DOHH2 (cell line): ENCODE data around the gene TBC1D2.

ENCODE experiments used
- H3F3A ChIP-seq: fragments of 200-600 bp; sonication (generic), shearing (Covaris generic); 2 replicates; pipeline ENCODE4 v1.6.0; 2016; ENCODE audit warnings: antibody characterized with exemption, mild to moderate bottlenecking; ENCODE audit not compliant: control insufficient read depth, insufficient read depth
- H3K27ac ChIP-seq: fragments of 200-600 bp; sonication (generic); 2 replicates; pipeline ENCODE4 v1.5.1; 2014; ENCODE audit warnings: low read depth, mild to moderate bottlenecking, low read length, moderate library complexity
- H3K27me3 ChIP-seq: fragments of 200-600 bp; sonication (generic); 2 replicates; pipeline ENCODE4 v1.6.1; 2014; ENCODE audit warnings: mild to moderate bottlenecking, low read length, mixed read lengths; ENCODE audit not compliant: control insufficient read depth
- H3K36me3 ChIP-seq: fragments of 200-600 bp; sonication (generic); 2 replicates; pipeline ENCODE4 v1.6.1; 2014; ENCODE audit warnings: mild to moderate bottlenecking, low read length, moderate library complexity, mixed read lengths; ENCODE audit not compliant: control insufficient read depth
- H3K4me1 ChIP-seq: fragments of 200-600 bp; sonication (generic); 2 replicates; pipeline ENCODE4 v1.6.1; 2014; ENCODE audit warnings: mild to moderate bottlenecking, low read length, mixed read lengths; ENCODE audit not compliant: control insufficient read depth
- H3K4me2 ChIP-seq: fragments of 200-600 bp; sonication (generic); 2 replicates; pipeline ENCODE4 v1.6.0; 2014; ENCODE audit warnings: mild to moderate bottlenecking, low read length, moderate library complexity
- H3K4me3 ChIP-seq: fragments of 200-600 bp; sonication (generic); 2 replicates; pipeline ENCODE4 v1.5.1; 2014; ENCODE audit warnings: mild to moderate bottlenecking, low read length, mixed read lengths
- H3K79me2 ChIP-seq: fragments of 200-600 bp; sonication (generic); 2 replicates; pipeline ENCODE4 v1.6.1; 2014; ENCODE audit warnings: mild to moderate bottlenecking, low read length, mixed read lengths; ENCODE audit not compliant: control insufficient read depth
- H3K9me2 ChIP-seq: fragments of 200-600 bp; sonication (generic); replicated peaks from 2 replicates; pipeline ENCODE4 v1.6.1; 2014; ENCODE audit warnings: mild to moderate bottlenecking, low read length, mixed read lengths; ENCODE audit not compliant: control insufficient read depth
- H3K9me3 ChIP-seq: fragments of 200-600 bp; sonication (generic); 2 replicates; pipeline ENCODE4 v1.6.1; 2014; ENCODE audit warnings: antibody characterized with exemption, low read length, mixed read lengths; ENCODE audit not compliant: control insufficient read depth, insufficient read depth
- H4K20me1 ChIP-seq: fragments of 200-600 bp; sonication (generic); 2 replicates; pipeline ENCODE4 v1.6.0; 2014; ENCODE audit warnings: low read depth, mild to moderate bottlenecking, antibody characterized with exemption, low read length, moderate library complexity; ENCODE audit not compliant: control insufficient read depth, insufficient read depth
- CTCF ChIP-seq: fragments of 200-600 bp; sonication (generic); IDR thresholded peaks from one replicate; pipeline ENCODE4 v1.5.1; 2014; ENCODE audit warnings: antibody characterized with exemption, mild to moderate bottlenecking, low read depth, low read length; ENCODE audit not compliant: poor library complexity, severe bottlenecking
- EZH2phosphoT487 ChIP-seq: fragments of 200-600 bp; sonication (generic); IDR thresholded peaks from 2 replicates; pipeline ENCODE4 v1.6.1; 2017; ENCODE audit warnings: borderline replicate concordance, mild to moderate bottlenecking, antibody characterized with exemption, low read length, moderate library complexity, mixed read lengths

TBC1D2 gene

GRCh38 chr9:98264516-98264915 lies 9.1 kb upstream of the TBC1D2 start:
- Histone ChIP-seq H3K27me3 (peaks cover 3% of the 10 kb centered on the region; the same call in 1 of the 2 replicates), H3K27ac (no peak overlapping the region), H3K79me2 (no peaks in the 10 kb centered on the region), H3K4me3 (no peak overlapping the region), H3K4me2 (no peak overlapping the region), H4K20me1 (no peaks in the 10 kb centered on the region), H3K4me1 (no peaks in the 10 kb centered on the region), H3F3A (no peaks in the 10 kb centered on the region), H3K9me3 (no peaks in the 10 kb centered on the region), H3K36me3 (no peaks in the 10 kb centered on the region), H3K9me2 (no peaks in the 10 kb centered on the region)
- TF ChIP-seq CTCF (no peak), EZH2phosphoT487 (no peak)

DNA sequence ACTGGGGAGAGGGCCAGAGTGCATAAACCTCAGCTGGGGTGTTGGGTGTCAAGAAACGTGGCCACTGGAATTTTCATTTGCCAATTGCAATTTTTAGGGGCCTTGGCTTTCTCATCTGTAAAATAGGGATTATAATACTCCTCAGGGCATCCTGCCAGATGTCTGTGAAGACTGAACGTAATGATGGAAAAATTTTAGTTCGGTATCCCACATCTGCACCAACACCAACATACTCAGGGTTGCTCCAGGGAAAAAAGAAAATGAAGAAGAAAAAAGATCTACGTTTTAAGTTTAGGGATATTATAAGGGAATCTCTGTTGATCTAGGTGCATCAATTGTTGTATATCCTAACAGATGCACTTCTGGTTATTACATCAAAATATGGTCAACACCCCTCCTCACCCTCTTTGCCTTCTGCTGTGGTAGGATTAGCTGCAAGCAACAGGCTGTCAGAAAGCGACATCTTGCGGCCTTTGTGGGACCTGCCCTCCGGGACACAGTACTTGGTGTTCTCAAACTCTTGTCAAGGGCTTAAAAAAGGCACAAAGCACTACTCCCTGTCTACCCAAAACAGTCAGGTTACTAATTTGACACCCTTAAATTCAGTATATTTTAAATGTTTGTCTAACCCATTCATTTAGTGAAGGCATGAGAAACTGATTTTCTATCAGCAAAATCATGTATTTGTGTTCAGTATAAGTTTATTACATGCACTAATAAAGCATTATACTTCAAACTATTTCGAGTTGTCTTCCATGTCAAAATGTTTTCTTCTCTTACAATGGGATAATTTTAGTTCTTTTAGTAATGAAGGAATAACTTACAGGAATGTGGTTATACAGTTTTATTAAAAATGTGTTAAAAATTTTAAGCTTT lies 8.3 kb upstream of the TBC1D2 start:
- no peaks in the 10 kb centered on the region for H3K36me3 ChIP-seq
- H3K4me1 ChIP-seq, result no peaks in the 10 kb centered on the region
- no peak overlapping the region for H3K27ac ChIP-seq
- no peak overlapping the region for H3K4me2 ChIP-seq
- TF ChIP-seq EZH2phosphoT487 (no peak), CTCF (peak; percentile 93)
- no peaks in the 10 kb centered on the region for H3K9me2 ChIP-seq
- no peaks in the 10 kb centered on the region for H3F3A ChIP-seq
- no peak overlapping the region for H3K4me3 ChIP-seq
- H3K27me3 ChIP-seq, result peaks cover 3% of the 10 kb centered on the region; the same call in 1 of the 2 replicates
- no peaks in the 10 kb centered on the region for H3K9me3 ChIP-seq
- H4K20me1 ChIP-seq, result no peaks in the 10 kb centered on the region
- H3K79me2 ChIP-seq, result no peaks in the 10 kb centered on the region

GRCh38 chr9:98263080-98263479 lies 7.6 kb upstream of the TBC1D2 start:
- H3K27ac ChIP-seq, result no peak overlapping the region
- H3K4me3 ChIP-seq, result no peak overlapping the region
- H3K79me2 ChIP-seq, result no peaks in the 10 kb centered on the region
- H3K36me3 ChIP-seq, result no peaks in the 10 kb centered on the region
- peaks cover 3% of the 10 kb centered on the region; the same call in 1 of the 2 replicates for H3K27me3 ChIP-seq
- H3K9me2 ChIP-seq, result no peaks in the 10 kb centered on the region
- TF ChIP-seq EZH2phosphoT487 (no peak), CTCF (no peak)
- H3K9me3 ChIP-seq, result no peaks in the 10 kb centered on the region
- H3K4me1 ChIP-seq, result no peaks in the 10 kb centered on the region
- no peak overlapping the region for H3K4me2 ChIP-seq
- H3F3A ChIP-seq, result no peaks in the 10 kb centered on the region
- H4K20me1 ChIP-seq, result no peaks in the 10 kb centered on the region
